ENCODE results near the gene NEURL1B.

The NEURL1B gene

DNA sequence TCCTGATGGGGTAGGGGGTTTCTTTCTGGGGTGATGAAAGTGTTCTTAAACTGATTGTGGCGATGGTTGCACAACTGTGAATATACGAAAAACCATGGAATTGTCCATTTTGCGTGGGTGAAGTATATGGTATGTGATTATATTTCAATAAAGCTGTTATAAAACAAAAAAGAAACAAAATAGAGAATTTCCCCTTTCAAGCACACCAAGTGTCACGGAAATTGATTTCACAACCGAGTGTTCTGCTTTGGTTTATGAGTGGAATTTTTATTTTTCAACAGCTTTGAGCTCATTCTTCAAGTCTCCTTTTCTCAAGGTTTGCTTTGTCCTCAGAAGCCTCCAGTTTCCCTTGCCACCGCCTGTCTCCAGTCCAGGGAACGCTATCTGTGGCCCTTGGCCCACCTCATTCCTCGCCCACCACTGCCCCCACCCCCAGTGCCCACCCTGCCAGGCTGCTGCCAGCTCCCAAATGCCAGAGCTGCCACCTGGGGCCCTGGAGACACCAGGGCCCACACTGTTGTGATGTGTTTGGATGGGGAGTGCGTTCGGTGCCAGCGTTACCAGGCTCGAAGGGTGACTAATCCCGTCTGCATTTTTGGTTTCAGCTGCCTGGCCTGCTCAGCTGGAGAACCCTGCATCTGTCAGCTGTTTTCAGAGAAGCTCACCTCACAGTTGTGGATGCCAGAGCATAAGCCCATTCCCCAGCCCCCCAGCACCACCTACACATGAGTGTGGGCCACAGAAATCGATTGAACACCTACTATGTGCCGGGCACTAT, 99.6 kb downstream of the NEURL1B start:
- DNase-seq: peak; percentile 7
